Stomach smooth muscle (tissue), 2 donors: ENCODE data around the gene CPPED1.

Experiments
- H3K27ac ChIP-seq: one replicate; pipeline ENCODE4 v1.7.0; 2013; ENCODE audit warnings: mild to moderate bottlenecking, low read length, inconsistent platforms
- H3K27me3 ChIP-seq, 2 donors: one replicate each; pipeline ENCODE4 v1.7.0; 2013; ENCODE audit warnings: low read length in 2 of 2; ENCODE audit not compliant: insufficient read depth in 2 of 2, control insufficient read depth in 1 of 2
- H3K36me3 ChIP-seq, 2 donors: one replicate each; pipeline ENCODE4 v1.7.0; 2013; ENCODE audit warnings: low read length in 2 of 2; ENCODE audit not compliant: control insufficient read depth in 2 of 2, insufficient read depth in 2 of 2
- H3K4me1 ChIP-seq: one replicate; pipeline ENCODE4 v1.7.0; 2013; ENCODE audit warnings: low read length; ENCODE audit not compliant: control insufficient read depth, insufficient read depth
- H3K4me3 ChIP-seq, 2 donors: one replicate each; pipeline ENCODE4 v1.7.0; 2013; ENCODE audit warnings: low read length in 2 of 2
- H3K9ac ChIP-seq, 2 donors: one replicate each; pipeline ENCODE4 v1.7.0; 2013; ENCODE audit warnings: low read length in 2 of 2, mild to moderate bottlenecking in 1 of 2
- H3K9me3 ChIP-seq, 2 donors: one replicate each; pipeline ENCODE4 v1.7.0; 2013; ENCODE audit warnings: low read length in 2 of 2; ENCODE audit not compliant: control insufficient read depth in 2 of 2
- donor health status: healthy.
- donor health status: Pancreatic carcinoma.

CPPED1 gene

DNA sequence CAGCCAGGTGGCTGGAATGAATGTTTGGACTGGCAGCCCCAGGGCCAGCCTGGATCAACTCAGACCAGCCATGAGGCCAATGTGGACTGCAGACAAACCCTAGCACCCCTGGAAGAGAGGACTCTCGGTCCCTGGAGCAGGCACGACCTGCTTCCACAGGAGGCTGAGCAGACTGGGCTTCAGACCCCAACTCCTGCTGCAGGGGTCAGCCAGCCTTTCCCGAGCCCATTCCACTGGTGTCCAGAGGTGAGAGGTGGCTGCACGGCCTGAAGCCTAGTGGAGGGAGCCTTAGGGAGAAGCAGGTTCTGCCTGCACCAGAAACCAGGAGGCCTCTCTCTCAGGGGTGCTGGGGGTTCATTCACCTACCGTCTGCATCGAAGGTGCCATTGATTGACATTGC lies 97.1 kb downstream of the CPPED1 start:
- Histone ChIP-seq H3K9ac (no peak overlapping the region), H3K27me3 (no peaks in the 10 kb centered on the region), H3K36me3 (peaks cover 0 to 5% of the 10 kb centered on the region in 2 donors), H3K27ac (no peak overlapping the region), H3K9me3 (no peaks in the 10 kb centered on the region), H3K4me3 (no peak overlapping the region), H3K4me1 (no peaks in the 10 kb centered on the region)

GRCh38 chr16:12704492-12705111 lies 99.1 kb downstream of the CPPED1 start:
- Histone ChIP-seq H3K27ac (no peak overlapping the region), H3K4me3 (no peak overlapping the region), H3K4me1 (no peaks in the 10 kb centered on the region), H3K27me3 (no peaks in the 10 kb centered on the region), H3K9me3 (no peaks in the 10 kb centered on the region), H3K9ac (no peak overlapping the region), H3K36me3 (peaks cover 0 to 8% of the 10 kb centered on the region in 2 donors)

DNA sequence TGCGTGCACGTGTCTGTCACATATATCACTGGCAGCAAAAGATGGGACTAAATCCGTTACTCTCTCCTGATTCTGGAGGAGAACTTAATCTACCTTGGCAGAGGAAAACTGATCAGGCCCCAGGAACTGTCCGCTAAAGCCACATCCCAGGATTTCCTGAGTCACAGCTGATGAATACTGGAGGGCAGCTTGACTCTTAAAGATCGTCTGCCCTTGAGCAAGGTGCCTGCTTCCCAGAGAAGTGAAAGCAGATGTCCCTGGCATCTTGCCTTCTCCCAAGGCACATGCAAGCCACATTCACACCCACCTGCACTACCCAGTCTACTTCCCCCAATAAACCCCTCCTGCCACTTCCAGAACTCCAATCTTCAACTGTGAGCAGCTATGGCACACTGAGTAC lies 99.8 kb downstream of the CPPED1 start:
- Histone ChIP-seq H3K27me3 (no peaks in the 10 kb centered on the region), H3K4me3 (no peak overlapping the region), H3K27ac (no peak overlapping the region), H3K4me1 (no peaks in the 10 kb centered on the region), H3K9me3 (no peaks in the 10 kb centered on the region), H3K36me3 (peaks cover 0 to 8% of the 10 kb centered on the region in 2 donors), H3K9ac (no peak overlapping the region)

DNA sequence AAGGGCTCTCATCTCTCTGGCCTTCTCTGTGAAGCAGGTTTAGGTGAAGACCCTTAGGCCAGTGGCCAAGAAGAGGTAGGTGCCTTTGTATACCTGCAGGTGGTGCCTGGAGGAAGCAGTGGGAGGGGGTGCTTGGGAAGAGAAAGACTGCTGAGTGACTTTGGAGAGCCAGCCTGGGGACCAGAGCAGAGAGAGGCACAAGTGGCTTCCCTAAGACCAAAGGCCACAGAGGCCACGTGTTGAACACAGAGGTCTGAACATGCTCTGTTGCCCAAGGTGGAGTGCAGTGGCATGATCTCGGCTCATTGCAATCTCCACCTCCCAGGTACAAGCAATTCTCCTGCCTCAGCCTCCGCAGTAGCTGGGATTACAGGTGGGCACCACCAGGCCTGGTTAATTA lies 103.5 kb downstream of the CPPED1 start:
- no peak overlapping the region for H3K4me3 ChIP-seq
- no peaks in the 10 kb centered on the region for H3K9me3 ChIP-seq
- peaks cover 0 to 8% of the 10 kb centered on the region in 2 donors for H3K36me3 ChIP-seq
- no peak overlapping the region for H3K9ac ChIP-seq
- H3K4me1 ChIP-seq: no peaks in the 10 kb centered on the region
- no peaks in the 10 kb centered on the region for H3K27me3 ChIP-seq
- H3K27ac ChIP-seq: no peak overlapping the region

- H3K4me3 ChIP-seq: no peak overlapping the region
- H3K27me3 ChIP-seq: no peaks in the 10 kb centered on the region
- H3K4me1 ChIP-seq: no peaks in the 10 kb centered on the region
- H3K27ac ChIP-seq: no peak overlapping the region
- H3K9me3 ChIP-seq: no peaks in the 10 kb centered on the region
- H3K36me3 ChIP-seq: peaks cover 0 to 4% of the 10 kb centered on the region in 2 donors
- H3K9ac ChIP-seq: no peak overlapping the region
Observed at GRCh38 chr16:12699161-12699560, 104.5 kb downstream of the CPPED1 start.

GRCh38 chr16:12697437-12697836 lies 106.2 kb downstream of the CPPED1 start:
- Histone ChIP-seq H3K4me1 (no peaks in the 10 kb centered on the region), H3K9me3 (no peaks in the 10 kb centered on the region), H3K9ac (no peak overlapping the region), H3K27me3 (no peaks in the 10 kb centered on the region), H3K27ac (no peak overlapping the region), H3K4me3 (no peak overlapping the region), H3K36me3 (peaks cover 0 to 3% of the 10 kb centered on the region in 2 donors)

GRCh38 chr16:12695454-12695853 lies 108.2 kb downstream of the CPPED1 start:
- H3K9ac ChIP-seq: no peak overlapping the region
- H3K9me3 ChIP-seq: no peaks in the 10 kb centered on the region
- H3K27ac ChIP-seq: no peak overlapping the region
- H3K36me3 ChIP-seq: no peaks in the 10 kb centered on the region
- H3K4me3 ChIP-seq: no peak overlapping the region
- H3K27me3 ChIP-seq: no peaks in the 10 kb centered on the region
- no peaks in the 10 kb centered on the region for H3K4me1 ChIP-seq

DNA sequence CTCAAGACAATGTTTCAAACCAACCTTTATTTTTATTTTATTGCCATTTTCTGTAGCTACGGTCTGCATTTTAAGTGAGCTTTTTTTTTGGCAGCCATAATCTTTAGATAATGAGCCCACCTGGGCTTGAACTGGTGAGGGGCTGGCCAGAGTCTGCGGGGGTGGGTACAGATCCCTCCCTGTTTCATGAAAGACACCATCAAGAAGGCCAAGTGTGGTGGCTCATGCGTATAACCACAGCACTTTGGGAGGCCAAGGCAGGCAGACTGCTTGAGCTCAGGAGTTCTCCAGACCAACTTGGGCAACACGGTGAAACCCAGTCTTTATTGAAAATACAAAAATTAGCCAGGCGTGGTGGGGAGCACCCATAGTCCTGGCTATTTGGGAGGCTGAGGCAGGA lies 113.7 kb downstream of the CPPED1 start:
- Histone ChIP-seq H3K27me3 (no peaks in the 10 kb centered on the region), H3K9ac (no peak overlapping the region), H3K27ac (no peak overlapping the region), H3K36me3 (no peaks in the 10 kb centered on the region), H3K4me3 (no peak overlapping the region), H3K4me1 (no peaks in the 10 kb centered on the region), H3K9me3 (no peaks in the 10 kb centered on the region)

- Histone ChIP-seq H3K9ac (no peak overlapping the region), H3K27ac (no peak overlapping the region), H3K4me3 (no peak overlapping the region), H3K9me3 (no peaks in the 10 kb centered on the region), H3K4me1 (no peaks in the 10 kb centered on the region), H3K27me3 (no peaks in the 10 kb centered on the region), H3K36me3 (no peaks in the 10 kb centered on the region)
Observed at GRCh38 chr16:12688951-12689850, 114.5 kb downstream of the CPPED1 start.

GRCh38 chr16:12685806-12686205 lies 117.9 kb downstream of the CPPED1 start:
- Histone ChIP-seq H3K9ac (no peak overlapping the region), H3K9me3 (no peaks in the 10 kb centered on the region), H3K36me3 (no peaks in the 10 kb centered on the region), H3K27me3 (no peaks in the 10 kb centered on the region), H3K4me3 (no peak overlapping the region), H3K4me1 (no peaks in the 10 kb centered on the region), H3K27ac (no peak overlapping the region)
